Endothelial cell of umbilical vein (primary cell): Measurements from ENCODE around the gene KIF5C. TPM values are rescaled to one million over a fixed set of nuclear protein-coding genes. Genes with fewer than 3 reads are reported as not detected.

Experiments
- BruUV-seq: library from RNA; stranded (reverse); fragments of 400-500 nt; replicated peaks from 2 replicates; lab custom pipeline; 2021; lab: Mats Ljungman, UMichigan
- CTCF ChIA-PET: fragments of 300-600, 350-600 bp; sonication (Branson Sonifier 250); formaldehyde crosslinking; loops from one replicate; lab custom pipeline; 2021; ENCODE audit warnings: antibody characterized with exemption, inconsistent platforms; lab: Charles Lee
- POLR2A ChIA-PET: fragments of 300-600, 350-600 bp; sonication (Branson Sonifier 250); formaldehyde crosslinking; loops from one replicate; lab custom pipeline; 2021; ENCODE audit warnings: antibody characterized with exemption, inconsistent platforms; lab: Charles Lee
- DNase-seq: peaks from one replicate; pipeline ENCODE4 v3.0.0-alpha.2; 2011; ENCODE audit warnings: low read depth, low spot score
- FAIRE-seq: peaks from 2 replicates; lab custom pipeline; 2011; peaks lifted over from hg19 to GRCh38; lab: Jason Lieb, UNC
- H2AFZ ChIP-seq: 2 replicates; pipeline ENCODE4 v1.6.0; 2012; ENCODE audit warnings: low read depth, low read length, control low read depth, inconsistent platforms
- H3K27ac ChIP-seq: 2 replicates; pipeline ENCODE4 v1.5.1; 2011; ENCODE audit warnings: low read depth, mild to moderate bottlenecking, control low read depth, low read length, moderate library complexity; ENCODE audit not compliant: insufficient read depth
- H3K27me3 ChIP-seq, 2 experiments: 2 replicates each; pipeline versions ENCODE4 v1.6.0 to v1.6.1; 2011; ENCODE audit warnings: low read length in 2 of 2, mixed read lengths in 1 of 2; ENCODE audit not compliant: control insufficient read depth in 2 of 2, insufficient read depth in 2 of 2
- H3K36me3 ChIP-seq, 2 experiments: 2 replicates in 1 of 2; 3 replicates in 1 of 2; pipeline ENCODE4 v1.5.1; 2011; ENCODE audit warnings: low read length in 2 of 2, mild to moderate bottlenecking in 1 of 2, moderate library complexity in 1 of 2; ENCODE audit not compliant: control insufficient read depth in 2 of 2, insufficient read depth in 2 of 2; ENCODE audit errors: extremely low read depth in 1 of 2
- H3K4me1 ChIP-seq: 3 replicates; pipeline ENCODE4 v1.5.1; 2011; ENCODE audit warnings: mild to moderate bottlenecking, low read length; ENCODE audit not compliant: control insufficient read depth, insufficient read depth; ENCODE audit errors: extremely low read depth
- H3K4me2 ChIP-seq: 2 replicates; pipeline ENCODE4 v1.6.1; 2011; ENCODE audit warnings: low read length, control low read depth, mixed read lengths; ENCODE audit not compliant: insufficient read depth
- H3K4me3 ChIP-seq, 3 experiments: fragments of 200-600 bp in 1 of 3; sonication (generic), shearing (Covaris generic) in 1 of 3; replicated peaks in 1 of 3; 2 replicates each; pipeline ENCODE4 v1.5.1; 2011 to 2016; ENCODE audit warnings: control low read depth in 3 of 3, low read length in 3 of 3, mild to moderate bottlenecking in 2 of 3, inconsistent platforms in 1 of 3, low read depth in 1 of 3, moderate library complexity in 1 of 3; ENCODE audit not compliant: insufficient read depth in 1 of 3
- H3K79me2 ChIP-seq: 2 replicates; pipeline ENCODE4 v1.6.0; 2012; ENCODE audit warnings: low read length, inconsistent platforms; ENCODE audit not compliant: control insufficient read depth, insufficient read depth
- H3K9ac ChIP-seq: replicated peaks from 2 replicates; pipeline ENCODE3; 2011; ENCODE audit warnings: low read length, control low read depth; ENCODE audit not compliant: insufficient read depth; ENCODE audit errors: extremely low read depth
- H3K9me1 ChIP-seq: replicated peaks from 3 replicates; pipeline ENCODE4 v1.6.0; 2011; ENCODE audit warnings: mild to moderate bottlenecking, low read length; ENCODE audit not compliant: control insufficient read depth, insufficient read depth; ENCODE audit errors: extremely low read depth
- H3K9me3 ChIP-seq: replicated peaks from 2 replicates; pipeline ENCODE4 v1.5.1; 2012; ENCODE audit warnings: low read length, inconsistent platforms; ENCODE audit not compliant: control insufficient read depth, insufficient read depth
- H4K20me1 ChIP-seq: replicated peaks from 2 replicates; pipeline ENCODE3; 2011; ENCODE audit warnings: mild to moderate bottlenecking, low read length; ENCODE audit not compliant: control insufficient read depth, insufficient read depth; ENCODE audit errors: extremely low read depth
- EZH2 ChIP-seq: IDR thresholded peaks from 2 replicates; pipeline ENCODE4 v1.6.1; 2012; ENCODE audit warnings: borderline replicate concordance, low read depth, mild to moderate bottlenecking, moderate library complexity, low read length, inconsistent platforms; ENCODE audit not compliant: severe bottlenecking
- FOS ChIP-seq: IDR thresholded peaks from 2 replicates; pipeline ENCODE4 v1.6.1; 2011; ENCODE audit warnings: mild to moderate bottlenecking, low read length, moderate library complexity, borderline replicate concordance; ENCODE audit not compliant: insufficient read depth
- GATA2 ChIP-seq: IDR thresholded peaks from 2 replicates; pipeline ENCODE4 v1.7.0; 2011; ENCODE audit warnings: low read depth, mild to moderate bottlenecking, moderate library complexity, mixed read lengths, low read length; ENCODE audit not compliant: insufficient read length, insufficient read depth
- JUN ChIP-seq: IDR thresholded peaks from 2 replicates; pipeline ENCODE4 v1.6.1; 2011; ENCODE audit warnings: borderline replicate concordance, low read depth; ENCODE audit not compliant: insufficient read length, insufficient read depth
- MAX ChIP-seq: IDR thresholded peaks from 2 replicates; pipeline ENCODE4 v1.6.1; 2011; ENCODE audit not compliant: insufficient read depth, insufficient read length
- MYC ChIP-seq: IDR thresholded peaks from one replicate; pipeline ENCODE4 v1.6.1; 2011; ENCODE audit warnings: mild to moderate bottlenecking, low read depth, low read length
- POLR2A ChIP-seq: IDR thresholded peaks from 2 replicates; pipeline ENCODE4 v1.6.1; 2012; ENCODE audit warnings: low read depth, mild to moderate bottlenecking, control low read depth, low read length
- POLR2AphosphoS5 ChIP-seq: IDR thresholded peaks from 2 replicates; pipeline ENCODE4 v1.6.1; 2012; ENCODE audit warnings: low read depth, mild to moderate bottlenecking, control low read depth, low read length, moderate library complexity; ENCODE audit not compliant: insufficient read depth
- dilution Hi-C: fragments of 300-500 bp; cut with MboI; formaldehyde crosslinking; loops from one replicate; pipeline ENCODE4 v1.15.0; 2019; ENCODE audit warnings: low sequenced_read_pairs; ENCODE audit not compliant: extremely low pct_ligation_motif_present
- intact Hi-C: fragments of 100-400 bp; cut with micrococcal nuclease; formaldehyde crosslinking; loops from one replicate; pipeline ENCODE4 v1.10.0; 2022
- polyA plus RNA-seq, 4 experiments: library from polyadenylated mRNA; depleted of rRNA in 3 of 4; stranded (reverse) in 3 of 4; unstranded in 1 of 4; fragments of >200 nt; gene quantifications; 2 replicates each; pipeline versions ENCODE4 v1.2.1 to v1.2.3, GENCODE V29; 2011 to 2012; ENCODE audit warnings: missing spikeins in 1 of 4
- total RNA-seq: library from RNA; stranded (reverse); gene quantifications from 2 replicates; pipeline ENCODE4 v1.2.3, GENCODE V29; 2021
- TF ChIP-seq, protein P1 (sequence below), 2 donors: IDR thresholded peaks; 1 replicate in 1 of 2; 2 replicates in 1 of 2; pipeline ENCODE4 v1.5.1; 2011; ENCODE audit warnings: low read length in 2 of 2, mild to moderate bottlenecking in 2 of 2, moderate library complexity in 2 of 2, control low read depth in 1 of 2, inconsistent platforms in 1 of 2, low read depth in 1 of 2; ENCODE audit not compliant: insufficient read depth in 1 of 2; ENCODE audit errors: extremely low read depth in 1 of 2

KIF5C gene
- total and polyA plus RNA-seq, 2 donors (not counting 3 experiments of a cell fraction or from before 2014, with no cell fraction given), result 0.01 to 0.55 TPM

DNA sequence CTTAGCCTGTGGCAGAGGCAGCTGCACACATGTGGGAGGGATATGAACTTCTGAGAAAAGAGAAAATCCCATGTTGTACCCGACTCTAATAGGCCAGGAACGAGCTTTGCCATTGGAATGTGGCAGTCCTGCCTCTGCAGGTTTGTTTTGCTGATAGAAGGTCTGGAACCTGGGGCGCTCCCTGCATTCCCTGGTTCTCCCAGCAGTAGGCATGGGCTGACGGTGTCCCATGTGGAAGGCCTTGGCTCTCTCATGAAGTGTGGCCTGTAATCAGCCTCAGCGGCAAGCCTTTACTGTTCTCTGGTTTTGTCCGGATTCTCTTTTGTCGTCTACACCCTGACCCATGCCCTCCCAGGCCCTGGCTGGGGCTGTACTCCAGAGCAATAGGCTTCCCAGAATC, 72.3 kb downstream of the KIF5C start:
- CTCF ChIA-PET, result no interaction called here

More for the DNA sequence above, 72.3 kb downstream of the KIF5C start:
- no peaks in the 10 kb centered on the region for H3K27me3 ChIP-seq
- no peaks in the 10 kb centered on the region for H3K4me1 ChIP-seq
- no peak for TF ChIP-seq JUN
- no peak for TF ChIP-seq MAX
- no peak for TF ChIP-seq EZH2
- TF ChIP-seq, protein P1, sequence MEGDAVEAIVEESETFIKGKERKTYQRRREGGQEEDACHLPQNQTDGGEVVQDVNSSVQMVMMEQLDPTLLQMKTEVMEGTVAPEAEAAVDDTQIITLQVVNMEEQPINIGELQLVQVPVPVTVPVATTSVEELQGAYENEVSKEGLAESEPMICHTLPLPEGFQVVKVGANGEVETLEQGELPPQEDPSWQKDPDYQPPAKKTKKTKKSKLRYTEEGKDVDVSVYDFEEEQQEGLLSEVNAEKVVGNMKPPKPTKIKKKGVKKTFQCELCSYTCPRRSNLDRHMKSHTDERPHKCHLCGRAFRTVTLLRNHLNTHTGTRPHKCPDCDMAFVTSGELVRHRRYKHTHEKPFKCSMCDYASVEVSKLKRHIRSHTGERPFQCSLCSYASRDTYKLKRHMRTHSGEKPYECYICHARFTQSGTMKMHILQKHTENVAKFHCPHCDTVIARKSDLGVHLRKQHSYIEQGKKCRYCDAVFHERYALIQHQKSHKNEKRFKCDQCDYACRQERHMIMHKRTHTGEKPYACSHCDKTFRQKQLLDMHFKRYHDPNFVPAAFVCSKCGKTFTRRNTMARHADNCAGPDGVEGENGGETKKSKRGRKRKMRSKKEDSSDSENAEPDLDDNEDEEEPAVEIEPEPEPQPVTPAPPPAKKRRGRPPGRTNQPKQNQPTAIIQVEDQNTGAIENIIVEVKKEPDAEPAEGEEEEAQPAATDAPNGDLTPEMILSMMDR (IDR thresholded peaks at IDR 0.05; ENCODE audit: extremely low read depth in 1 of 2, insufficient read depth in 1 of 2, low read depth in 1 of 2, low read length in 2 of 2), result no peak
- TF ChIP-seq POLR2AphosphoS5, result no peak
- no peak for TF ChIP-seq FOS
- TF ChIP-seq GATA2, result no peak
- TF ChIP-seq POLR2A, result no peak
- no peak for TF ChIP-seq MYC
- H4K20me1 ChIP-seq, result no peaks in the 10 kb centered on the region
- BruUV-seq, result no TSS peak
- intact Hi-C loops (no loop called here), dilution Hi-C loops (no loop called here)
- POLR2A ChIA-PET, result no interaction called here
- no peak overlapping the region for H3K4me3 ChIP-seq
- H3K9ac ChIP-seq, result no peak overlapping the region
- no peak for DNase-seq
- H3K9me3 ChIP-seq, result no peaks in the 10 kb centered on the region
- no peak overlapping the region for H2AFZ ChIP-seq
- H3K36me3 ChIP-seq, result no peaks in the 10 kb centered on the region
- H3K4me2 ChIP-seq, result no peak overlapping the region
- H3K27ac ChIP-seq, result no peak overlapping the region
- FAIRE-seq, result no peak
- H3K9me1 ChIP-seq, result no peaks in the 10 kb centered on the region
- H3K79me2 ChIP-seq, result no peaks in the 10 kb centered on the region
